NCI-H226 (cell line): ENCODE measurements around the gene CD93.

Experiments
- DNase-seq: peaks from one replicate; pipeline ENCODE4 v3.0.0-alpha.2; 2015

The CD93 gene

DNA sequence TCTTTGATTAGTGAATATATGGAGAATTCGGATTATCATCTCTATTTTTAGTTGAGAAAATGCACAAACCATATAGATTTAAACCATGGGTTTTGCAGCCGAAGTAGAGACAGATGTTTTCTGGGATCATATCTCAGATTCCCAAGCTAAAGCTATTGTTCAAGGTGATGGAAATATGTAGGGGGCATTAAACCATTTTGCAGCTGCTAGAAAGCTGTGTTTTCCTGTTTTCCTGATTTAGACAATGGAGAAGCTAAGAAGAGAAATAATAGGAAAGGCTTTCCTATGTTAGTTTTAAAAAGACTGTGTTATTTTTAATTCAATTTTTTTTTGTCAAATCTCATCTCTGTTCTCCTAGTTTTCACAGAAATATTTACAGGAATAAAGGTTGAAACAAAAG lies 6.2 kb downstream of the CD93 start:
- DNase-seq, result no peak

GRCh38 chr20:23079016-23079351 lies 7.1 kb downstream of the CD93 start:
- DNase-seq, result no peak

DNA sequence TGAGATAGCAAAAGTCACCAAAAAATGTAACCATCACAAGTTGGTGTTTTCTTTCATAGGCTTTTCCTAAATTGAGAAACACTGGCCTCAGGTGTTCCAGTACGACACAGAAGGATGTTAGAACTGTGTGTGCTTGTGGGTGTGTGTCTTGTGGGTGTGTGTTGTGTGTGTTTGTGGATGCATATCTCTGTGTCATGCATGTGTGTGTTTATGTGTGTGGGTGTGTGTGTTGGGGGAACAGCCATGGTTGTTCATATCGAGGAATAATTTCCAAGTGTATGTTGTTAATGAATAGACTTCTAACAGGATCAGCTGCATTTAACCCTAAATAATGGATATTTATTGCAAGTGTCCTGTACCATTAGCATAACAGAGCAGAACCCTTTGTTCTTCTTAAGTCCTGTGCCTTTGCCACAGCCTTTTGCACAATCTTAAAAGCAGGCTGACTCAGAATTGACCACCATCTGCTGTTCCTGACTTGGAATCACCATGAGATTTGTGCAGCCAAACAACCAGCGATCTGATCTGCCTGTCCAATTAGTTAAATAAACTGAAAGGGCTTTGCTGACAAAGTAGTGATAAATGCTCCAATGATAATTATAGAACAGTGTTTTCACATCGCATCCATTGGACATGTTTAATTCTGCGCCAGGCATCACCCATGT lies 7.6 kb downstream of the CD93 start:
- no peak for DNase-seq

GRCh38 chr20:23077277-23077676 lies 8.8 kb downstream of the CD93 start:
- no peak for DNase-seq

DNA sequence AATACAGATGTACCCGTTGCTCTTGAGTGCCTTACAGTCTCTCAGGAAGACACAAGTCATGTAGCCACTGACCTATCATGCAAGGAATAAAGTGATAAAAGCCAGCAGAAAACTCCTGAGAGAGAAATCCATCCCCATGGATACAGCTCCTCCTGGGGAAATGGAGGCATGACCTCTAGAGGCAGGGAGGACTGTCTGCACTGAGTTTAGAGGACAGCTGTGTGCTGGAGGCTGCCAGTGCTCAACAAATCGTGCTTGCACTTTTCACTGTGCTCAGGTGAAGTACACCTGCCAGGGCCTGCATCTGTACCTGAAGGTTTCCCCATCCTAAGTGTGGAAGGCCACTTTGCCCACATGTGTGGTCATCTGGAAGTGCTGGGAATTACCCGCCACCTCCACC lies 12.1 kb downstream of the CD93 start:
- no peak for DNase-seq

- no peak for DNase-seq
These were observed 13.1 kb downstream of the CD93 start for GRCh38 chr20:23072892-23073586.

- no peak for DNase-seq
These were observed 14.1 kb downstream of the CD93 start for GRCh38 chr20:23071996-23072395.

DNA sequence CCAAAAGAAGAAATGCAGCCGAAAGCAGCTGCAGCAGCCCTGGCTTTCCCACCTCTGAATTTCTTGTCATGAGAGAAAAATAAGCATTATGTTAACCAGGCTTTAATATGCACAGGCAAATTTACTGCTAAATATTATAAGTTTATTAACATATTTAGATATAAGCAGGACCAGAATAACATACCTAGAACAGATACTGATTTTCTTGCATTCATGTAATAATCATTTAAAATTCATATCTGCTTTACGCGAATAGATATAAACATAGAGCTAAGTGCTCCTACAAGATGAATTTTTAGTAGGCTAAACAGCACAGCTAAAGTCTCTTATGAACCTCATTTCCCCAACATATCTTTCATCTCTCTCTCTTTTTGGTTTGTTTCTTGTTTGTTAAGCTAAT lies 14.7 kb downstream of the CD93 start:
- DNase-seq, result no peak

DNA sequence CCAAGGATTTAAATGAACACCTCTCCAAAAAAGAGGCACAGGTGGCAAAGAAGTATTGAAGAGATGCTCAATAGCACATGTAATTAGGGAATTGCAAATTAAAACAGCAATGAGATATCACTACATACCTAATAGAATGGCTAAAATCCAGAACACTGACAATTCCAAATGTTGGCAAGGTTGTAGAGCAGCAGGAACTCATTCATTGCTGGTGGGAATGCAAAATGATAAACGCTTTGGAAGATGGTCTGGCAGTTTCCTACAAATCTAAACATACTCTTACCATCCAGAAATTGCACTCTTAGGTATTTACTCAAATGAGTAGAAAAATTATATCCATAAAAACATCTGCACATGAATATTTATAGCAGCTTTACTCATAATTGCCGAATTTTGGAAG lies 17.0 kb downstream of the CD93 start:
- DNase-seq, result no peak

GRCh38 chr20:23068283-23068682 lies 17.8 kb downstream of the CD93 start:
- DNase-seq, result no peak

GRCh38 chr20:23066772-23067171 lies 19.4 kb downstream of the CD93 start:
- DNase-seq, result no peak

GRCh38 chr20:23065266-23066201 lies 20.6 kb downstream of the CD93 start:
- no peak for DNase-seq

GRCh38 chr20:23063581-23063980 lies 22.5 kb downstream of the CD93 start:
- no peak for DNase-seq

DNA sequence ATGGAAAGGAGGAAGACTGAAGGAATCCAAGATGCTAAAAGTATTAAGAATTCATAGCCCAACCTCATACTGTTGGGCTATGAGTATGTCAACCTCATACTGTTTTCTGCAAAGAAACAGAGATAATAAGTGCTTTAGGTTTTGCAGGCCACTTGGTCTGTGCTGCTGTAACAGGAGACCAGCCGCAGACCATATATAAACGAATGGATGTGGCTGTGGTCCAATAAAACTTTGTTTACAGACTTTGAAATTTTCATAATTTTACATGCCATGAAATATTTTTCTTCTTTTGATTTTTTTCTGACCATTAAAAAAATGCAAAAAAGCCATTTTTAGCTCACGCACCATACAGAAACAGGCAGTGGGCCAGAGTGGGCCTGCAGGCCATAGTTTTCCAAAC lies 23.0 kb downstream of the CD93 start:
- no peak for DNase-seq

- DNase-seq, result no peak
These were observed 23.5 kb downstream of the CD93 start for GRCh38 chr20:23062632-23063031.

GRCh38 chr20:23061734-23062561 lies 24.2 kb downstream of the CD93 start:
- peak; percentile 56 for DNase-seq

DNA sequence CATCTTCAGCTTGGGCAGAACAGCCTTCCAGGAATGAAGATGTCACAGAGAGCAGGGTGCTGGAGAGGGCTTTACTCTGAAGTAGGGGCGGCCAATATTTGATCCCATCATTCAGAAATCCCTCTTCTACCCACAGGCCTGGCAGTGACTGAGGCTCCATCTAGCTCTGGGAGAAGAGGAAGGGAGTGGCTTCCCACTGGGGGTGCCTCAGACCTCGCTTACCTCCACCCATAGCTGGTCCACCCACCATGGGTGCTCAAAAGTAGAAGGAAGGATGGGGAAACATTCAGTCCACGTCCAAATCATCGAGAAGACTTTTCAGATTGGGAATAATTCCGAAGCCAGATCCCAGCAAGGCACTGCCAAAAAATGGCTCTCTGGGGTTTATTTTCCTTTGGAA lies 24.9 kb downstream of the CD93 start:
- no peak for DNase-seq

DNA sequence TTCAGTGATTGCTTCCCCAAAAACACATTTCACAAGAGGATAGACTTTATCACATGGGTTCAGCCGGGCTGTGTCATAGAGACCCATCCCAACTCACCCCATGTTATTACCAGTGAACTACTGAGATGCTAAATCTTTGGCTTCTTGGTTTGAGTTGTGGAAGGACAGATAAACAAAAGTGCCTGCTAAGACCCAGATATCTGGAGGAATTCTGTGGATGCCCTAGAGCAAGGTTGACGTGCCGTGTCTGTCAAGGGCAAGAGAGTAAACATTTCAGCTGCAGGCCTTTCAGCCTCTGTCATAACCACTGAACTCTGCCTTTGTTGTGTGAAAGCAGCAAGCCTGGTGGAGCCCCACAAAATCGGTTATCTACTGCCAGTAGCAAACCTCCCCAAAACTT lies 25.5 kb downstream of the CD93 start:
- no peak for DNase-seq

DNA sequence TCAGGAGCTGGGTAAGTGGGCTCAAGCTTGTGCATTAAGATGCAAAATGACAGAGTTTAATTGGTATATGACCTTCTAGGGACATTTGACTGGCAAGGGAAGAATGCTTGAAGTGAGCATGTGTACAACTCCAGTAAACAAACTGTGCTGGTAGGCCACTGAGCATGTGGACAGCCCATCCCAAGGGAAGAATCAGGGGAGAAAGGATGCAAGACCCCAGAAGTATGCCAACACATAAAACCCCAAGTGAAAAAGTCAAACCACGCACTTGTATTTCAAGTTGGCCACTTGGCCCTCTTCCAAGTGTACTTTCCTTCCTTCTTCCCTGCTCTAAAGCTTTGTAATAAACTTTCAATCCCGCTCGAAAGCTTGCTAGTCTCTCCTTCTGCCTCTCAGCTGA lies 26.3 kb downstream of the CD93 start:
- no peak for DNase-seq

DNA sequence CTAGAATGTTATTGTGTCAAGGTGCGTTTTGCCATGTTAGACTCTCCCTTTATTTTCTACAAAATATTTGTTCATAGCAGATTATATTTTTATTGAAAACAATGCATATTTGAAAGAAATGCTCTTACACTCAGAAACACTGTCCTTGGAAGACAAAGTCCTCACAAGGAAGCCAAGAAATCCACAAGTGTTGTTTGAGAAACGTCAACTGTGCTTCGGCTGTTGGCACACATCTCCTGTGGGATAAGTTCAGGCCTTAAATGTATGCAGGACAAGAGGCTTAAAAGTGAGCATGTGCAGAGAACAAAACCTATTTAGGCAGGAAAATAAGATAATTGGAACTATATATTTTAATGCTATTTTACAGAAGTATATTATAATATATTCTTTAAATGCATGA lies 27.1 kb downstream of the CD93 start:
- DNase-seq, result no peak

- DNase-seq, result no peak
These were observed 27.9 kb downstream of the CD93 start for GRCh38 chr20:23058240-23058639.

DNA sequence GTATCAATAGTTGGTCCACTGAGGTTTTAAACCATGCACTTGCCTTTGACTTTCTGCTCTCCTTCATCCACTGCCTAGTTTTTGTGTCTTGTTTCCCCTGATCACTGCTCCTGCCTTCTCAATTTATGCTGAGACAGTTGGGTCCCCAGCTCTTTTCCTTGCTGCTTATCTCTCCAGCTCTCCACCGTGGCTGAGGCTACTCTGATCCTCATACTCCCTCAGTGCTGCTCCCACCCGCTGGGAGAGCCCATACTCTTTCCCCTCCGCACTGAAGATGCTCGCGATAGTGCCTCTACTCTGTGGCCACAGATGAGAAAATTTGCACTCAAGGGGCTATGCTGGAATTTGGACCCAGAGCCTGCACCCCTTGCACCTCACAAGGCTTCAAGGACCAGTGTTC lies 33.2 kb downstream of the CD93 start:
- DNase-seq, result no peak
